GM13977 (cell line): ENCODE results near the gene MARF1.
"Not testable (repeated sequence)": the region's sequence is repeated elsewhere in the genome, so short reads cannot be mapped to it uniquely, and the experiment has no call there.

Source experiments
- DNase-seq: peaks from one replicate; pipeline ENCODE4 v3.0.0; 2012; ENCODE audit warnings: low spot score
- in situ Hi-C: fragments of 300-500 bp; cut with MboI; formaldehyde crosslinking; loops from one replicate; pipeline ENCODE4 v1.12.0; 2022; ENCODE audit warnings: low sequenced_read_pairs, low pct_unique_long_range_greater_than_20kb, mixed read lengths, inconsistent platforms; ENCODE audit not compliant: unreplicated experiment
- TF ChIP-seq, protein P1 (sequence below): IDR thresholded peaks from 2 replicates; pipeline ENCODE4 v1.5.1; 2012; ENCODE audit warnings: mild to moderate bottlenecking, control low read depth; ENCODE audit not compliant: insufficient read depth; ENCODE audit errors: extremely low read depth, missing control alignments

MARF1 gene

DNA sequence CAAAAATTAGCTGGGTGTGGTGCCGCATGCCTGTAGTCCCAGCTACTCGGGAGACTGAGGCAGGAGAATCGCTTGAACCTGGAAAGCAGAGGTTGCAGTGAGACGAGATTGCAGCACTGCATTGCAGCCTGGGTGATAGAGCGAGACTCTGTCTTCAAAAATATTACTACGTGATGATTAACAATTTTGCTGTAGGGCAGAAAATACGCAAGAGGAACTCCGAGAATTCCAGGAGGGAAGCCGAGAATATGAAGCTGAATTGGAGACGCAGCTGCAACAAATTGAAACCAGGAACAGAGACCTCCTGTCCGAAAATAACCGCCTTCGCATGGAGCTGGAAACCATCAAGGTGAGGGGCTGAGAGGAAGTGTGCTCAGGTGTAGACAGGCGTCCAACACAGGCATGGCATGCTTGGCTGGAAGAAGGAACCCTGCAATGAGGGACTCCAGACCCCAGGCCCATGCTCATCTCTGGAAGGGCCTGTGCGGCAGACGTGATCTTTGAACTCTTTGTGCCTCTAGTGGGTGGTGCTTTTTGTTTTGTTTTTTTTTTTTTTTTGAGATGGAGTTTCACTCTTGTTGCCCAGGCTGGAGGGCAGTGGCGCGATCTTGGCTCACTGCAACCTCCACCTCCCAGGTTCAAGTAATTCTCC, 24.3 kb upstream of the MARF1 start:
- TF ChIP-seq, protein P1, sequence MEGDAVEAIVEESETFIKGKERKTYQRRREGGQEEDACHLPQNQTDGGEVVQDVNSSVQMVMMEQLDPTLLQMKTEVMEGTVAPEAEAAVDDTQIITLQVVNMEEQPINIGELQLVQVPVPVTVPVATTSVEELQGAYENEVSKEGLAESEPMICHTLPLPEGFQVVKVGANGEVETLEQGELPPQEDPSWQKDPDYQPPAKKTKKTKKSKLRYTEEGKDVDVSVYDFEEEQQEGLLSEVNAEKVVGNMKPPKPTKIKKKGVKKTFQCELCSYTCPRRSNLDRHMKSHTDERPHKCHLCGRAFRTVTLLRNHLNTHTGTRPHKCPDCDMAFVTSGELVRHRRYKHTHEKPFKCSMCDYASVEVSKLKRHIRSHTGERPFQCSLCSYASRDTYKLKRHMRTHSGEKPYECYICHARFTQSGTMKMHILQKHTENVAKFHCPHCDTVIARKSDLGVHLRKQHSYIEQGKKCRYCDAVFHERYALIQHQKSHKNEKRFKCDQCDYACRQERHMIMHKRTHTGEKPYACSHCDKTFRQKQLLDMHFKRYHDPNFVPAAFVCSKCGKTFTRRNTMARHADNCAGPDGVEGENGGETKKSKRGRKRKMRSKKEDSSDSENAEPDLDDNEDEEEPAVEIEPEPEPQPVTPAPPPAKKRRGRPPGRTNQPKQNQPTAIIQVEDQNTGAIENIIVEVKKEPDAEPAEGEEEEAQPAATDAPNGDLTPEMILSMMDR: no peak
- no peak for DNase-seq
- in situ Hi-C loops: no loop called here

DNA sequence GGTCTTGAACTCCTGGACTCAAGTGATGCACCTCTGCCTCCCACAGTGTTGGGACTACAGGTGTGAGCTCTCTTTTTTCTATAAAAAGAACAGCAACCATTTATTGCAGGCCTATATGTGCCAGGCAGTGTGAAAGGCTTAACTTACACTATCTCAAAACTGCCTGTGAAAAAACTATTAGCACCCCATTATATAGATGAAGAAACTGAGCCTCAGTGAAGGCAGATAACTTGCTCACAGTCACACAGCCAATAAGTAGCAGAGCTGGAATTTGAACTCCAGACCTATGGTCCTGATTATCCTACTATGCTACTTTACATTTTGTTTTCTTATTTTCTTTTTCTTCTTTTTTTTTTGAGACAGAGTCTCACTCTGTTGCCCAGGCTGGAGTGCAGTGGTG, 22.2 kb upstream of the MARF1 start:
- no peak for DNase-seq
- in situ Hi-C loops: no loop called here
- TF ChIP-seq, protein P1: no peak

DNA sequence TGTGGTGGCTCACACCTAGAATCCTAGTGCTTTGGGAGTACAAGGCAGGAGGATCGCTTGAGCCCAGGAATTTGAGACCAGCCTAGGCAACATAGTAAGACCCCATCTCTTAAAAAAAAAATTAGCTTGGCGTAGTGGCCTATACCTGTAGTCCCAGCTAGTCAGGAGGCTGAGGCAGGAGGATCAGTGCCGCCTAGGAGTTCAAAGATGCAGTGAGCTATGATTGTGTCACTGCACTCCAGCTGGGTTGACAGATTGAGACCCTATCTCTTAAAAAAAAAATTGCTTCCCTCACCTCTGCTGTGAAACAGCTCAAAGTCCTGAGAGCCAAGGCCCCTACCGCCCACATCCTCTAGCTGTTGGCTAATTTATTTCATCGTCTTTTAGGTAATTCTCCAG, 17.2 kb upstream of the MARF1 start:
- in situ Hi-C loops: no loop called here
- DNase-seq: no peak
- TF ChIP-seq, protein P1: no peak

DNA sequence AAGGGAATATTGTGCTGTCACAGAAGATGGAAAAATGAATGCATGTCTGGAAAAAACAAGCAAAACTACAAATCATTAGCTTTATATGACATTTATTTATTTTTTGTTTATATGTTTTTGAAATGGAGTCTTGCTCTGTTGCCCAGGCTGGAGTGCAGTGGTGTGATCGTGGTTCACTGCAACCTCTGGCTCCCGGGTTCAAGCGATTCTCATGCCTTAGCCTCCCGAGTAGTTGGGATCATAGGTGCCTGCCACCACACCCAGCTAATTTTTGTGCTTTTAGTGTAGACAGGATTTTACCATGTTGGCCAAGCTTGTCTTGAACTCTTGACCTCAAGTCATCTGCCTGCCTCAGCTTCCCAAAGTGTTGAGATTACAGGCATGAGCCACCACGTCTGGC, 15.6 kb upstream of the MARF1 start:
- TF ChIP-seq, protein P1: no peak
- in situ Hi-C loops: no loop called here

DNA sequence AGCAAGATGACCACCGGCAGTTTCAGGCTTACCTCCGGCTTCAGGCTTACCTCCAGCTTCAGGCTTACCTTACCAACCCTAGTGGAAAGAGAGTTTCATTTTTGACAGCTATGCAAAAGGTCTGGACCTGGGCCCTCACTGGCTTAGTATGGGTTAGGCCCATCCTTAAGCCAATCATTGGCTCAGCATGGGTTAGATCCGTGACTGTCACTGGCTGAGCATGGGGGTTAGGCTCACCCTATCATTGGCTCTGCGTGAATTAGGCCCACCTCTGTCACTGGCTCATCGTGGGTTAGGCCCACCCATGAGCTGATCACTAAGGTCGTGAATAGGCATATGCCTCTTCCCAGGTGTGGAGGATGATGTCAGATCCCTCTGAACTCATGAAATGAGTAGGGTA, 15.2 kb upstream of the MARF1 start:
- TF ChIP-seq, protein P1: no peak
- in situ Hi-C loops: no loop called here
- DNase-seq: no peak

More for the DNA sequence above, 15.6 kb upstream of the MARF1 start:
- DNase-seq: no peak

DNA sequence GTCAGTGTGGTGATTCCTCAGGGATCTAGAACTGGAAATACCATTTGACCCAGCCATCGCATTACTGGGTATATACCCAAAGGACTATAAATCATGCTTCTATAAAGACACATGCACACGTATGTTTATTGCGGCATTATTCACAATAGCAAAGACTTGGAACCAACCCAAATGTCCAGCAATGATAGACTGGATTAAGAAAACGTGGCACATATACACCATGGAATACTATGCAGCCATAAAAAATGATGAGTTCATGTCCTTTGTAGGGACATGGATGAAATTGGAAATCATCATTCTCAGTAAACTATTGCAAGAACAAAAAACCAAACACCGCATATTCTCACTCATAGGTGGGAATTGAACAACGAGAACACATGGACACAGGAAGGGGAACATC, 12.6 kb upstream of the MARF1 start:
- in situ Hi-C loops, DNase-seq: not testable (repeated sequence)

DNA sequence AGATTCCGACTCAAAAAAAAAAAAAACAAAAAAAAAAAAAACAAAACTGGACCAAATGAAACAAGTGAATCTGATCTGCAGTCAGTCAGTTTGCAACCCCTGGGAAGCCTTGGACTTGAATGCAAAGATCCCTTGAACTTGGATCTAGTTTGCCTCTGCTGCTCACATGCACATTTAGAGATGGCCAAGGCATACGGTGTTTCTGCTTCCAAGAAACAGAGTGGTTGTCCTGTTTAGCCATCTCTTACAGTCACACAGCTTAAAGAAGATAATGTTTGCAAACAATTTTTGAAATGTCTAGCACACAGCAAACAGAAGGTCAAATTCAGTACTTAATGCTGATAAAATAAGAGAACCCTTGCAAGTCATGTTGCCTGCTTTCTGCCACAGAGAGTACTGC, 11.6 kb upstream of the MARF1 start:
- TF ChIP-seq, protein P1: no peak
- DNase-seq: no peak
- in situ Hi-C loops: no loop called here
